MM.1S (cell line): ENCODE data around the gene NAA10.

Experiments used
- DNase-seq: peaks from one replicate; pipeline ENCODE4 v3.0.0-alpha.2; 2015
- H2AFZ ChIP-seq: fragments of 300-600 bp; sonication (generic); 2 replicates; pipeline ENCODE4 v1.6.0; 2016; ENCODE audit warnings: antibody characterized with exemption, low read length
- H3F3A ChIP-seq: fragments of 300-600 bp; sonication (generic); 2 replicates; pipeline ENCODE4 v1.6.1; 2016; ENCODE audit warnings: mild to moderate bottlenecking, antibody characterized with exemption, low read length, moderate library complexity, mixed read lengths; ENCODE audit not compliant: insufficient read depth
- H3K27ac ChIP-seq: fragments of 300-600 bp; sonication (generic); 2 replicates; pipeline ENCODE4 v1.5.1; 2016; ENCODE audit warnings: mild to moderate bottlenecking, low read length
- H3K27me3 ChIP-seq: fragments of 300-600 bp; sonication (generic); replicated peaks from 2 replicates; pipeline ENCODE4 v1.6.0; 2016; ENCODE audit warnings: low read length; ENCODE audit not compliant: insufficient read depth
- H3K36me3 ChIP-seq: fragments of 300-600 bp; sonication (generic); replicated peaks from 2 replicates; pipeline ENCODE4 v1.6.1; 2016; ENCODE audit warnings: mild to moderate bottlenecking, low read length, mixed read lengths; ENCODE audit not compliant: insufficient read depth
- H3K4me1 ChIP-seq: fragments of 300-600 bp; sonication (generic); 2 replicates; pipeline ENCODE4 v1.6.1; 2016; ENCODE audit warnings: low read length, mixed read lengths
- H3K4me2 ChIP-seq: fragments of 300-600 bp; sonication (generic); 2 replicates; pipeline ENCODE4 v1.6.0; 2016; ENCODE audit warnings: low read depth, low read length
- H3K4me3 ChIP-seq: fragments of 300-600 bp; sonication (generic); 2 replicates; pipeline ENCODE4 v1.5.1; 2016; ENCODE audit warnings: low read length, mixed read lengths
- H3K79me2 ChIP-seq: fragments of 300-600 bp; sonication (generic); 2 replicates; pipeline ENCODE4 v1.6.1; 2016; ENCODE audit warnings: mixed run types, low read length, mixed read lengths
- H3K9ac ChIP-seq: fragments of 300-600 bp; sonication (generic); 2 replicates; pipeline ENCODE4 v1.6.1; 2016; ENCODE audit warnings: low read length, mixed read lengths
- H3K9me2 ChIP-seq: fragments of 300-600 bp; sonication (generic); replicated peaks from 2 replicates; pipeline ENCODE4 v1.6.1; 2016; ENCODE audit warnings: mild to moderate bottlenecking, low read length, mixed read lengths; ENCODE audit not compliant: insufficient read depth
- H3K9me3 ChIP-seq: fragments of 300-600 bp; sonication (generic); replicated peaks from 2 replicates; pipeline ENCODE4 v1.6.1; 2016; ENCODE audit warnings: mild to moderate bottlenecking, low read length, mixed read lengths; ENCODE audit not compliant: insufficient read depth
- H4K20me1 ChIP-seq: fragments of 300-600 bp; sonication (generic); 2 replicates; pipeline ENCODE4 v1.6.1; 2016; ENCODE audit warnings: mild to moderate bottlenecking, low read length, moderate library complexity, mixed read lengths; ENCODE audit not compliant: insufficient read depth
- EZH2 ChIP-seq: fragments of 300-600 bp; sonication (generic); optimal IDR thresholded peaks from 2 replicates; pipeline ENCODE3; 2017; ENCODE audit warnings: low read depth, mild to moderate bottlenecking, antibody characterized with exemption, low read length, mixed read lengths
- EZH2phosphoT487 ChIP-seq: fragments of 300-600 bp; sonication (generic); IDR thresholded peaks from 2 replicates; pipeline ENCODE4 v1.6.1; 2018; ENCODE audit warnings: antibody characterized with exemption, low read length
- TF ChIP-seq, protein P1 (sequence below): fragments of 300-600 bp; sonication (generic); IDR thresholded peaks from 2 replicates; pipeline ENCODE4 v1.5.1; 2016; ENCODE audit warnings: antibody characterized with exemption, low read length, mixed read lengths

The NAA10 gene

DNA sequence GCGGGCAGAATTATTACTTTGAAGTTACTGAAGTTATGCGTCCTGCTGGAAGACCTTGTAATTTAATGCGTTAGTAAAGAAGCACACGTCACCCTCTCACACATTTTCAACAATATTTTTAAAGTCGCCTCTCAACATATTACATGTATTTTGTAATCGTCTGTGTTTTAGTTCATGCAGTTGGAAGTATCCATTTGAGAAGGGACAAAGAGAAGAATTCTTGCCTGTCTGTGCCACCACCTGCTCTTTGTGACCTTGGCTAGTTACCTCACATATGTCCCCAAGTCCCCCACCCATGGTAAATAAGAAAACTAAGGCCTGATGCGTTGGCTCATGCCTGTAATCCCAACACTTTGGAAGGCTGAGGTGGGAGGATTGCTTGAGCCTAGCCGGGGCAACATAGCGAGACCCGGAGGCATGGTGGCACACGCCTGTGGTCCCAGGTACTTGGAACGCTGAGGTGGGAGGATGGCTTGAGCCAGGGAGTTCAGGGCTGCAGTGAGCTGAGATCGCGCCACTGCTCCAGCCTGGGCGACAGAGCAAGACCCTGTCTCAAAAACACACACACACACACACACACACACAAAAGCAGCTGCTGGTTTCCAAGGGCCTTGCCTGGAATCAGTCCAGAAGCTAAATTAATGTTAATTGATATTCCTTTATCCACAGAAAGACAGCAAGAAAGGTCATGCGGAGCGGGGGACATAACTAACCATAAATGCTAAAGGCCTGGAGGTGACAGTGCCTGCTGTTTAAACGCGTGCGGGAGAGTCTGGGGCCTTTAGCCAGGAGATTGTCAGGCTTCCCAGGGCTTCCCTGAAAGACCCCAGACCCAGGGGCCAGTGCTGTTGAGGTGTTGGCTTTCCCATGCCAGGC lies 38.5 kb upstream of the NAA10 start:
- peaks cover 5% of the 10 kb centered on the region; the same call in 1 of the 2 replicates for H3K4me1 ChIP-seq
- no peaks in the 10 kb centered on the region for H3K9me2 ChIP-seq
- H2AFZ ChIP-seq, result no peak overlapping the region
- no peak for TF ChIP-seq EZH2
- no peak for TF ChIP-seq EZH2phosphoT487
- TF ChIP-seq, protein P1, sequence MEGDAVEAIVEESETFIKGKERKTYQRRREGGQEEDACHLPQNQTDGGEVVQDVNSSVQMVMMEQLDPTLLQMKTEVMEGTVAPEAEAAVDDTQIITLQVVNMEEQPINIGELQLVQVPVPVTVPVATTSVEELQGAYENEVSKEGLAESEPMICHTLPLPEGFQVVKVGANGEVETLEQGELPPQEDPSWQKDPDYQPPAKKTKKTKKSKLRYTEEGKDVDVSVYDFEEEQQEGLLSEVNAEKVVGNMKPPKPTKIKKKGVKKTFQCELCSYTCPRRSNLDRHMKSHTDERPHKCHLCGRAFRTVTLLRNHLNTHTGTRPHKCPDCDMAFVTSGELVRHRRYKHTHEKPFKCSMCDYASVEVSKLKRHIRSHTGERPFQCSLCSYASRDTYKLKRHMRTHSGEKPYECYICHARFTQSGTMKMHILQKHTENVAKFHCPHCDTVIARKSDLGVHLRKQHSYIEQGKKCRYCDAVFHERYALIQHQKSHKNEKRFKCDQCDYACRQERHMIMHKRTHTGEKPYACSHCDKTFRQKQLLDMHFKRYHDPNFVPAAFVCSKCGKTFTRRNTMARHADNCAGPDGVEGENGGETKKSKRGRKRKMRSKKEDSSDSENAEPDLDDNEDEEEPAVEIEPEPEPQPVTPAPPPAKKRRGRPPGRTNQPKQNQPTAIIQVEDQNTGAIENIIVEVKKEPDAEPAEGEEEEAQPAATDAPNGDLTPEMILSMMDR, result no peak
- peaks cover 1% of the 10 kb centered on the region; the same call in 1 of the 2 replicates for H4K20me1 ChIP-seq
- H3K79me2 ChIP-seq, result peaks cover 41% of the 10 kb centered on the region
- H3K9me3 ChIP-seq, result no peaks in the 10 kb centered on the region
- H3K9ac ChIP-seq, result peak overlapping the region; percentile 94
- peak overlapping the region; percentile 95 for H3K27ac ChIP-seq
- peaks cover 34% of the 10 kb centered on the region for H3F3A ChIP-seq
- H3K4me3 ChIP-seq, result peak overlapping the region; percentile 65
- H3K36me3 ChIP-seq, result no peaks in the 10 kb centered on the region
- H3K4me2 ChIP-seq, result peak overlapping the region; percentile 82
- DNase-seq, result no peak
- no peaks in the 10 kb centered on the region for H3K27me3 ChIP-seq

GRCh38 chrX:153972368-153973126 lies 37.7 kb upstream of the NAA10 start, which contains the start of gene TMEM187:
TSS of gene TMEM187 (plus strand) at chrX:153972754. CDS start at chrX:153982063, 9,309 bp downstream.
- H3K4me2 ChIP-seq, result peak within 1 kb of the TSS; percentile 82
- peak within 1 kb of the TSS; percentile 99 for H3K27ac ChIP-seq
- peaks cover 36% of the 10 kb centered on the region for H3F3A ChIP-seq
- peaks cover 5% of the 10 kb centered on the region; the same call in 1 of the 2 replicates for H4K20me1 ChIP-seq
- no peaks in the 10 kb centered on the region for H3K27me3 ChIP-seq
- H3K9me3 ChIP-seq, result no peaks in the 10 kb centered on the region
- no peaks in the 10 kb centered on the region for H3K9me2 ChIP-seq
- peak within 1 kb of the TSS; percentile 94 for H3K4me3 ChIP-seq
- peak within 1 kb of the TSS; percentile 100 for H3K9ac ChIP-seq
- TF ChIP-seq EZH2phosphoT487, result no peak
- no peak for TF ChIP-seq EZH2
- TF ChIP-seq, protein P1, result no peak
- peaks cover 13% of the 10 kb centered on the region for H3K4me1 ChIP-seq
- DNase-seq, result peak; percentile 93
- peaks cover 49% of the 10 kb centered on the region for H3K79me2 ChIP-seq
- no peaks in the 10 kb centered on the region for H3K36me3 ChIP-seq
- no peak within 1 kb of the TSS for H2AFZ ChIP-seq

- no peaks in the 10 kb centered on the region for H3K36me3 ChIP-seq
- peak; percentile 79 for DNase-seq
- H3K9me3 ChIP-seq, result no peaks in the 10 kb centered on the region
- no peaks in the 10 kb centered on the region for H3K27me3 ChIP-seq
- H3K4me2 ChIP-seq, result peak within 1 kb of the TSS; percentile 65
- H3K4me3 ChIP-seq, result peak within 1 kb of the TSS; percentile 94
- H3K9ac ChIP-seq, result peak within 1 kb of the TSS; percentile 100
- H4K20me1 ChIP-seq, result peaks cover 9% of the 10 kb centered on the region; the same call in 1 of the 2 replicates
- peak within 1 kb of the TSS; percentile 99 for H3K27ac ChIP-seq
- H3K79me2 ChIP-seq, result peaks cover 58% of the 10 kb centered on the region
- TF ChIP-seq, protein P1, result no peak
- TF ChIP-seq EZH2phosphoT487 (no peak), EZH2 (no peak)
- H3K9me2 ChIP-seq, result no peaks in the 10 kb centered on the region
- H2AFZ ChIP-seq, result no peak within 1 kb of the TSS
- H3F3A ChIP-seq, result peaks cover 36% of the 10 kb centered on the region
- H3K4me1 ChIP-seq, result peaks cover 21% of the 10 kb centered on the region
Measured at GRCh38 chrX:153971450-153972367, 36.9 kb upstream of the NAA10 start, which contains the start of gene HCFC1. TSS of gene HCFC1 (minus strand) at chrX:153971818. CDS start at chrX:153970840, 978 bp downstream.
